Lung (tissue), 12 donors: ENCODE measurements around the gene CELA1. TPM values are rescaled to one million over a fixed set of nuclear protein-coding genes. Genes with fewer than 3 reads are reported as not detected.

ENCODE experiments used
- ATAC-seq: fragments of 200-7000 bp; cut with Tn5 transposase; one replicate; pipeline ENCODE4 v1.9.1; 2020; ENCODE audit warnings: moderate number of reproducible peaks; ENCODE audit not compliant: insufficient read depth, low FRiP score
- DNase-seq, 3 donors: peaks; one replicate each; pipeline ENCODE4 v3.0.0-alpha.2; 2013 to 2017
- H3K27ac ChIP-seq, 2 donors: one replicate each; pipeline ENCODE4 v1.5.1; 2013; ENCODE audit warnings: mild to moderate bottlenecking in 2 of 2, moderate library complexity in 2 of 2, control low read depth in 1 of 2, inconsistent platforms in 1 of 2, low read depth in 1 of 2, low read length in 1 of 2
- H3K27me3 ChIP-seq, 3 donors: one replicate each; pipeline ENCODE4 v1.5.1; 2013; ENCODE audit warnings: low read length in 2 of 3; ENCODE audit not compliant: control insufficient read depth in 3 of 3, insufficient read depth in 3 of 3
- H3K36me3 ChIP-seq, 4 donors: one replicate each; pipeline ENCODE4 v1.5.1; 2013; ENCODE audit warnings: low read length in 4 of 4, mild to moderate bottlenecking in 1 of 4, moderate library complexity in 1 of 4; ENCODE audit not compliant: control insufficient read depth in 4 of 4, insufficient read depth in 4 of 4
- H3K4me1 ChIP-seq, 5 donors: one replicate each; pipeline ENCODE4 v1.5.1; 2013; ENCODE audit warnings: low read length in 5 of 5, mild to moderate bottlenecking in 2 of 5, moderate library complexity in 1 of 5; ENCODE audit not compliant: control insufficient read depth in 5 of 5, insufficient read depth in 5 of 5
- H3K4me3 ChIP-seq: one replicate; pipeline ENCODE4 v1.5.1; 2013; ENCODE audit warnings: mild to moderate bottlenecking, control low read depth, moderate library complexity
- H3K9ac ChIP-seq, 2 donors: one replicate each; pipeline ENCODE4 v1.5.1; 2013; ENCODE audit warnings: low read length in 2 of 2, control low read depth in 1 of 2; ENCODE audit not compliant: insufficient read depth in 1 of 2
- H3K9me3 ChIP-seq, 4 donors: one replicate each; pipeline ENCODE4 v1.5.1; 2013; ENCODE audit warnings: low read length in 3 of 4, mild to moderate bottlenecking in 1 of 4, moderate library complexity in 1 of 4; ENCODE audit not compliant: control insufficient read depth in 4 of 4, insufficient read depth in 3 of 4
- WGBS, 2 donors: extraction: QIAGEN DNeasy Blood & Tissue Kit; methylation state at CpG; one replicate each; pipeline ENCODE4 v1.1.7; 2013; 5-methylcytosine and 5-hydroxymethylcytosine counted together
- polyA plus RNA-seq, 2 donors: library from polyadenylated mRNA; stranded (reverse); fragments of 200-250 nt; gene quantifications; one replicate each; pipeline ENCODE4 v1.2.1, GENCODE V29; 2013
- total RNA-seq, 2 donors: library from RNA; depleted of rRNA in 1 of 2; stranded (reverse); fragments of >200 nt in 1 of 2; gene quantifications; one replicate each; pipeline ENCODE4 v1.2.1, GENCODE V29; 2014 to 2021
- TF ChIP-seq, protein P1 (sequence below): IDR thresholded peaks from 2 replicates; pipeline ENCODE4 v1.5.1; 2012; ENCODE audit warnings: mild to moderate bottlenecking; ENCODE audit errors: control extremely low read depth, extremely low read depth
- donor health status: control.
- donor health status: control.
- donor health status: Bipolar disorder and iron deficiency.
- donor health status: healthy.
- donor health status: DM: yes; HTN: yes; CAD: no.

Gene CELA1
- total and polyA plus RNA-seq, 4 donors: 0.05 TPM; not detected in 3

DNA sequence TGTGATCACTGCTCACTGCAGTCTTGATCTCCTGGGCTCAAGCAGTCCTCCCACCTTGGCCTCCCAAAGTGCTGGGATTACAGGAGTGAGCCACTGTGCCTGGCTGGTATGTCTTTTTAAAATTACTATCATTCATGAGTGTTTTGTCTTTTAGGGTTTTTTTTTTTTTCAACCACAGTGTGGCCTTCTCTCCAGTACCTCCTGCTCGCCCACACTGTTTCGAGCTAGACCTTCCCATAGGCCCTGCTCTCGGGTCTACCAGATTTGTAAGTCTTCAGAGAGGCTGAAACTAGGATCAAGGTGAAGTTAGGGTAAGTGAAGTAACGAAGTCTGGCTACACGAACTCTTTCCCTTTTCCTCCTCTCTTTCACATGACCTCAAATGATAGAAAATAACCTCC, 24.0 kb downstream of the CELA1 start:
- H3K9ac ChIP-seq: no peak overlapping the region
- no peaks in the 10 kb centered on the region for H3K9me3 ChIP-seq
- 48 to 66% methylated on average over 5 of the region's 5 CpGs for WGBS, 2 donors
- DNase-seq (no peak), ATAC-seq (no peak)
- TF ChIP-seq, protein P1, sequence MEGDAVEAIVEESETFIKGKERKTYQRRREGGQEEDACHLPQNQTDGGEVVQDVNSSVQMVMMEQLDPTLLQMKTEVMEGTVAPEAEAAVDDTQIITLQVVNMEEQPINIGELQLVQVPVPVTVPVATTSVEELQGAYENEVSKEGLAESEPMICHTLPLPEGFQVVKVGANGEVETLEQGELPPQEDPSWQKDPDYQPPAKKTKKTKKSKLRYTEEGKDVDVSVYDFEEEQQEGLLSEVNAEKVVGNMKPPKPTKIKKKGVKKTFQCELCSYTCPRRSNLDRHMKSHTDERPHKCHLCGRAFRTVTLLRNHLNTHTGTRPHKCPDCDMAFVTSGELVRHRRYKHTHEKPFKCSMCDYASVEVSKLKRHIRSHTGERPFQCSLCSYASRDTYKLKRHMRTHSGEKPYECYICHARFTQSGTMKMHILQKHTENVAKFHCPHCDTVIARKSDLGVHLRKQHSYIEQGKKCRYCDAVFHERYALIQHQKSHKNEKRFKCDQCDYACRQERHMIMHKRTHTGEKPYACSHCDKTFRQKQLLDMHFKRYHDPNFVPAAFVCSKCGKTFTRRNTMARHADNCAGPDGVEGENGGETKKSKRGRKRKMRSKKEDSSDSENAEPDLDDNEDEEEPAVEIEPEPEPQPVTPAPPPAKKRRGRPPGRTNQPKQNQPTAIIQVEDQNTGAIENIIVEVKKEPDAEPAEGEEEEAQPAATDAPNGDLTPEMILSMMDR: no peak
- H3K27me3 ChIP-seq: no peaks in the 10 kb centered on the region
- no peak overlapping the region for H3K4me3 ChIP-seq
- H3K27ac ChIP-seq: no peak overlapping the region
- H3K4me1 ChIP-seq: peaks cover 0 to 8% (median 0%) of the 10 kb centered on the region in 5 donors
- no peaks in the 10 kb centered on the region for H3K36me3 ChIP-seq

DNA sequence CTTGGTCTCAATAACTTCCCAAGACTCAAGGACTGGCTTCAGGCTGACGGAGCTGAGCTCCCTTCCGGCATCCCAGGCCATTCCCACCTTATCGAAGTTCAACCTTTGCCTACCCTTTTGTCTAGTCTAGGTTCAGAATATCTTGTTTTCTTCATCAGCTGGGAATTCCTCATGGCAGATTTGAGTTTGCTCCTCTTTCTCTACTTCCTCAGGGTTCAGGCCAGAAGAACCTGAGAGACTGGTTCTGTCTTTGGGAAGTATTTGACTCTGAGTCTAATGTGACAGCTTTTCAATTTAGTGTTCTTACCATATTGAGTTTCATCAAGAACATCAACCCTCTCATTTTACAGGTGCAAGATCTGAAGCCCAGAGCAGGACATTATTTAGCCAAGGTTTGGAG, 24.6 kb downstream of the CELA1 start:
- no peak for ATAC-seq
- WGBS, 2 donors: 81 to 87% methylated on average over 3 of the region's 3 CpGs

DNA sequence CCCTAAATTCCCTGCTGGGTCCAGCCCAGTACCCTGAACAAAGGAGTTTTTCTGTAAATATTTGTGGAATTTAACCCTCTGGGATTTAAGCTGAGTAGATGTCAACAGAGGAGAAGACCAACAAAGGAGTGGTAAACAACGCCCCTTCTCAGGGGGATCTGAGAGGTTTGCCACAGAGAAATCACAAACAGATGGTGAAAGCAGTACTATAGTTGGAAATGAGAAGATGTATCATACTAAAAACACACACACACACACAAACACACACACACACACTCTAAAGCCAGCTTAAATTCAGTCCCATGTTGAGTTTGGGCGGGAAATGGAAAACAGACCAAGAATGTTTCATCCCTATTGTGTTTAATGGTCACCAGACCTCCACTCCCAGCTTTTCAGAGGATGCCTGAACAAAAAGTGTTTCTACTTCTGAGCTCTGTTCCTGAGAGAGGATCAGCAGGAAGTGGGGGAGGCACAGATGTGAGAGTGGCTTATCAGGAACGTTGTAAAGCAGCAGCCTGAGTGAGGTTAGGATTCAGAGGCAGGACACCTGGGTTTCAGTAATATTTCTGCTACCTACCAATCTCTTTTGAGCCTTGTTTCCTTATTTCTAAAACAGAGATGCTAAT, 25.7 kb downstream of the CELA1 start:
- DNase-seq: peak in 2 of 3 donors; percentile 7 to 11
- Histone ChIP-seq H3K27ac (no peak overlapping the region), H3K27me3 (no peaks in the 10 kb centered on the region), H3K4me1 (peaks cover 0 to 8% (median 0%) of the 10 kb centered on the region in 5 donors), H3K4me3 (no peak overlapping the region), H3K9me3 (no peaks in the 10 kb centered on the region), H3K36me3 (no peaks in the 10 kb centered on the region), H3K9ac (peak overlapping the region in 1 of 2 donors; percentile 15)
- 20 to 36% methylated on average over 3 of the region's 3 CpGs for WGBS, 2 donors
- TF ChIP-seq, protein P1: no peak
- no peak for ATAC-seq

More for the DNA sequence above, 24.6 kb downstream of the CELA1 start:
- TF ChIP-seq, protein P1: no peak
- Histone ChIP-seq H3K9ac (no peak overlapping the region), H3K36me3 (no peaks in the 10 kb centered on the region), H3K9me3 (no peaks in the 10 kb centered on the region), H3K4me3 (no peak overlapping the region), H3K4me1 (peaks cover 0 to 8% (median 0%) of the 10 kb centered on the region in 5 donors), H3K27ac (no peak overlapping the region), H3K27me3 (no peaks in the 10 kb centered on the region)
- no peak for DNase-seq

DNA sequence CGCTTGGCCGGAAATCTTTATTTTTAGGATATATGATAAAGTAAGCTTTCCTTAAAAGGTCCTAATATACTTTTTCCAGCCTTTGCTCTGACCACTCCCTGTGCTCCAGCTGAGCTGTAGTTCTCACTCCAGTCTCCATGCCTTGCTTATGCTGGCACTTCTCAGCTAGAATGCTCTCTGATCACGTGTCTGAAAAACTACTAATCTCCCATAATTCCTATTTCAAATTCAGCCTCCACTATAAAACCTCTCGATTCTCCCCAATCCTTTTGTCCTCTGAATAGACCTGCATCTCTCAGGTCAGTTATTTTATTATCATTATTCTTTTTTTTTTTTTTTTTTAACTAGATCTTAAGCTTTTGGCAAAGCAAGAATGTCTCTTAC, 26.2 kb downstream of the CELA1 start:
- ATAC-seq (no peak), DNase-seq (no peak)
- Histone ChIP-seq H3K36me3 (no peaks in the 10 kb centered on the region), H3K4me1 (peaks cover 0 to 8% (median 0%) of the 10 kb centered on the region in 5 donors), H3K9ac (no peak overlapping the region), H3K4me3 (no peak overlapping the region), H3K27ac (no peak overlapping the region), H3K27me3 (no peaks in the 10 kb centered on the region), H3K9me3 (no peaks in the 10 kb centered on the region)
- WGBS, 2 donors: 76 to 80% methylated on average over 4 of the region's 4 CpGs
- TF ChIP-seq, protein P1: no peak
